MM.1S (cell line): ENCODE results near the gene NEIL1.

Source experiments
- CTCF ChIP-seq: fragments of 300-600 bp; sonication (generic); IDR thresholded peaks from 2 replicates; pipeline ENCODE4 v1.5.1; 2016; ENCODE audit warnings: antibody characterized with exemption, low read length, mixed read lengths
- EZH2 ChIP-seq: fragments of 300-600 bp; sonication (generic); optimal IDR thresholded peaks from 2 replicates; pipeline ENCODE3; 2017; ENCODE audit warnings: low read depth, mild to moderate bottlenecking, antibody characterized with exemption, low read length, mixed read lengths
- EZH2phosphoT487 ChIP-seq: fragments of 300-600 bp; sonication (generic); IDR thresholded peaks from 2 replicates; pipeline ENCODE4 v1.6.1; 2018; ENCODE audit warnings: antibody characterized with exemption, low read length

GRCh38 chr15:75367006-75367405, 20.2 kb downstream of the NEIL1 start:
- no peak for TF ChIP-seq EZH2
- TF ChIP-seq CTCF, result no peak
- no peak for TF ChIP-seq EZH2phosphoT487
